ENCODE measurements around the gene RGP1. TPM values are rescaled to one million over a fixed set of nuclear protein-coding genes. Genes with fewer than 3 reads are reported as not detected.

The RGP1 gene
- total RNA-seq, 2 experiments from 2014 or later = 12.7 to 13.4 TPM

DNA sequence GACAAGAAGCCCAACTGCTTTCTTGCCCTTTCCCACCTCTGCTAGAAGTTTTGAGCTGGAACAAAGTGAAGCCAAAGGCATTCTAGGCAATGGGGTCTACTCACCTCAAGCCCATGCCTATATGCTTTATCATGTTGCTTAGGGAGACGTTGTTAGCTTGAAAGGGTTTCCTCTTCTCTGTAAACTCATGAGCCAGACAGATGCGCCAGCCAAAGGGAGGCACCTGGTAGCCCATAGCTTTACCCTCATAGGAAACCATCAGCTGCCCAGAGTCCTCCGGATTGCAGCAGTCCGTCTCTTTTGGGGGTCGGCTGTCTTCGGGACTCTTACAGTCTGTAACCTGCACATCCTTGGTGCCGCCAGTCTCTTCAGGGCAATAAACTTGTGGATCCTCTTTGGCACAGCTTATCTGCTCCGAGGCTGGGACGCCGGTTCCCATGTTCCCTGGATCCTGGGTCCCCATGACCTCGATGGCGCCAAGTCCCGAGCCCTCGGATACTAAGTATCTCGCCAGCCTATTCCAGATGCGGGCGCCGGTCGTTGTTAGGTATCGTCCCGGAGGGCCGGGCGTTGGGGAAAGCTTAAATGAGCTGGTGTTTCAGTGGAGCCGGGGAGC, 737 bp upstream of the RGP1 start:
- peaks cover 17% of the 10 kb centered on the region for H3K36me3 Mint-ChIP-seq
- H3K27ac Mint-ChIP-seq = peak overlapping the region; percentile 59
- H3K9me3 Mint-ChIP-seq = no peaks in the 10 kb centered on the region
- H3K4me3 Mint-ChIP-seq = peak overlapping the region; percentile 86
- DNase-seq = no peak
- H3K4me1 Mint-ChIP-seq = peaks cover 30% of the 10 kb centered on the region
- H3K27me3 Mint-ChIP-seq = no peaks in the 10 kb centered on the region

DNA sequence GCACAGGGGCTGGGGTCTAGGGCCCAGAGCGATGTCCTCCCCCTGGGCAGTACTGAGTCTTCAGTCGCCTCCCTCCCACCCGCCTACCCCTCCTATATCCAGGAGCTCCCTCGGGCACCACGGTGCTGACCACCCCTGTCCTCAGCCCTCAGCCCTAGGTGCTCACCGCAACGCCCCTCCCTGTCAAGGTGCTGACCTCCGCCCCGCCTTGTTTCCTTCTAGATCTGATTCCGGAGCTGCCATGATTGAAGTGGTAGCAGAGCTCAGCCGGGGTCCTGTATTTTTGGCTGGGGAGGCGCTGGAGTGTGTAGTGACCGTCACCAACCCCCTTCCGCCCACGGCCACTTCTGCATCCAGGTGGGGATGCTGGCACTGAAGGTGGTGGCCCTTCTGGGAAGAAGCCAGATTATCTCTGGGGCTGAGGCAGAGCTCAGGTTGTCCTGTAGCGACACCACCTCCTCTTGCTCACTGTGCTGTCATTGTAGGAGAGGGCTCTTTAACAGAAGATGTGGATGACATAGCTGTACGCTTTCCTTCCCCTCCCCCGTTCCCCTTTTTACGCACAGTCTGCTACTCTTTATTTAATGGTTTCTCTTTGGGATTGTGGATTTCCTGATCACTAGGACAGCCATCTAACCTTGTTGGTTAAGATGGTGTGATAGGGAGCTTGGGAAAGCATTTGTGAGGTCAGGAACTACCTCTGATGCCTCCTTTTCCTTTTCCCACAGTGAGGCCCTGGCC, 598 bp downstream of the RGP1 start:
- H3K36me3 Mint-ChIP-seq = peaks cover 17% of the 10 kb centered on the region
- H3K27me3 Mint-ChIP-seq = no peaks in the 10 kb centered on the region
- peak overlapping the region; percentile 87 for H3K27ac Mint-ChIP-seq
- DNase-seq = peak; percentile 52
- peaks cover 30% of the 10 kb centered on the region for H3K4me1 Mint-ChIP-seq
- no peaks in the 10 kb centered on the region for H3K9me3 Mint-ChIP-seq
- H3K4me3 Mint-ChIP-seq = peak overlapping the region; percentile 92

DNA sequence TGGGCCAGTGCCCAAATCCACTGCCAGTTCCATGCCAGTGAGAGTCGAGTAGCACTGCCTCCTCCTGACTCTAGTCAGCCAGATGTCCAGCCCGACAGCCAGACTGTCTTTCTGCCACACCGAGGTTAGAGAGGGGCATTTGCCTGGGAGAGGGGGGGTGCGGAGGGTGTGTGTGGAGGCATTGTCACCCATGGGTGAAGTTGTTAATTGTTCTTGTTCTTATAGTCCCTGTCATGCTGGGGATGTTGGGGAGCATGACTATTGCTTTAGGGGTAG, 1.1 kb downstream of the RGP1 start:
- no peaks in the 10 kb centered on the region for H3K27me3 Mint-ChIP-seq
- H3K9me3 Mint-ChIP-seq = no peaks in the 10 kb centered on the region
- DNase-seq = no peak
- H3K36me3 Mint-ChIP-seq = peaks cover 17% of the 10 kb centered on the region
- H3K27ac Mint-ChIP-seq = peak overlapping the region; percentile 87
- peak overlapping the region; percentile 92 for H3K4me3 Mint-ChIP-seq
- H3K4me1 Mint-ChIP-seq = peaks cover 30% of the 10 kb centered on the region

DNA sequence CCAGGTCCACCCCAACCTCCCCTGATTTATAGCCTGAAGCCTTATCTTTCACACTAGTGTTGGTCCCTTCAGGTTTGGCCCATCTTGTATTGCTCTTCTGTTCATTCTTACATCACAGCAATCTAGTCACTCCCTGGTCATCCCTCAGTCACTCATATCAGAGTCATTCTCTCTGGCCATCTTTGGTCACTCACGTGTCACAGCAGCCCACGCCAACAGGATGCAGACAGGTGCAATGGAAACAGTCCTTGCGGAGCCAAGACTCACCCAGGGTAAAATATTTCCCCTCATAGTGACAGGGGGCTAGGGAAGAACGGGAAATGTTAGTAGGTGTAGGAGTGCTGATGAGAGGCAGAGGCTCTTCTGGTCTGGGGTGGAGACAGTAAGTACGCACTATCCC, 4.4 kb downstream of the RGP1 start:
- Mint-ChIP-seq H3K4me3 (no peak overlapping the region), H3K9me3 (no peaks in the 10 kb centered on the region), H3K36me3 (peaks cover 10% of the 10 kb centered on the region), H3K27ac (no peak overlapping the region), H3K4me1 (peaks cover 21% of the 10 kb centered on the region), H3K27me3 (no peaks in the 10 kb centered on the region)
- no peak for DNase-seq

DNA sequence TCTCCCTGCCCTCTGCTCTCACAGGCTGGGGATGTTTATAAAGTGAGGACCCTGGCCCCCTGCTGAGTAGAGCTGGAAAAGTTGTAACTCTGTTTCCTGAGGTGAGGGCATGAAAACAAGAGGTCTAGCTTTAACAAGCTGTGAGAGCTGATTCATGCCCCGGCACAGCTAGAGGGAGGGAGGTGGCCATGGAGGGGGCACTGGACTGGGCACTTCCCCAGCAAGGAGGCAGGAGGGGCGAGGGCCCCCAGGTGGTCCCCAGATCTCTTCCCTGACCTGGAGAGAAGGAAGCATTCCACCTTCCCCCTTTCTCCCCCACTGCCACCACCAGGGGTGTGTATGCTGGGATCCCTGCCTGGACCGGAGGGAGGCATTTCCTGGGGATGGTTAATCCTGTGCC, 5.2 kb downstream of the RGP1 start, which contains the start of gene MSMP:
MSMP (minus strand) TSS at position 13 of the 400 bp plus-strand sequence. CDS start 147 bp downstream, outside the sequence.
- H3K4me3 Mint-ChIP-seq = no peak within 1 kb of the TSS
- no peaks in the 10 kb centered on the region for H3K27me3 Mint-ChIP-seq
- no peaks in the 10 kb centered on the region for H3K9me3 Mint-ChIP-seq
- peaks cover 15% of the 10 kb centered on the region for H3K36me3 Mint-ChIP-seq
- DNase-seq = no peak
- H3K4me1 Mint-ChIP-seq = peaks cover 29% of the 10 kb centered on the region
- peak within 1 kb of the TSS; percentile 12 for H3K27ac Mint-ChIP-seq

DNA sequence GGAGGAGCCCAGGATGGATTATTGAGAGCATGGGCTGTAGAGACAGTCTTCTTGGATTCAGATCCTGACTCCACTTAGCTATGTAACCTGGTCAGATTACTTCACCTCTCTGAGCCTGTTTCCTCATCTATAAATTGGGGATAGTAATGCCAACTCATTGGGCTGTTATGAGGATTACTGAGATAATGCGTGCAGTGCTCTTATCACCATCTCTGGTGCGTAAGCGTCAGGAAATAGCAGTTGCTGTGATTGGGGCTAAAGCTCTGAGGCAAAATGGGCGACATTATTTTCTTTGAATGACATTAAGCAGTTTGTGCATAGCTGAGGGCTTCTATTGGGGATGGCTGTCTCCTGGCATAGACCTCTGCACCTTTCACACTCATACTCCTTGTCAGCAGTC, 6.0 kb downstream of the RGP1 start:
- Mint-ChIP-seq H3K27ac (no peak overlapping the region), H3K27me3 (no peaks in the 10 kb centered on the region), H3K4me1 (peaks cover 33% of the 10 kb centered on the region), H3K4me3 (no peak overlapping the region), H3K36me3 (peaks cover 20% of the 10 kb centered on the region), H3K9me3 (no peaks in the 10 kb centered on the region)
- no peak for DNase-seq

DNA sequence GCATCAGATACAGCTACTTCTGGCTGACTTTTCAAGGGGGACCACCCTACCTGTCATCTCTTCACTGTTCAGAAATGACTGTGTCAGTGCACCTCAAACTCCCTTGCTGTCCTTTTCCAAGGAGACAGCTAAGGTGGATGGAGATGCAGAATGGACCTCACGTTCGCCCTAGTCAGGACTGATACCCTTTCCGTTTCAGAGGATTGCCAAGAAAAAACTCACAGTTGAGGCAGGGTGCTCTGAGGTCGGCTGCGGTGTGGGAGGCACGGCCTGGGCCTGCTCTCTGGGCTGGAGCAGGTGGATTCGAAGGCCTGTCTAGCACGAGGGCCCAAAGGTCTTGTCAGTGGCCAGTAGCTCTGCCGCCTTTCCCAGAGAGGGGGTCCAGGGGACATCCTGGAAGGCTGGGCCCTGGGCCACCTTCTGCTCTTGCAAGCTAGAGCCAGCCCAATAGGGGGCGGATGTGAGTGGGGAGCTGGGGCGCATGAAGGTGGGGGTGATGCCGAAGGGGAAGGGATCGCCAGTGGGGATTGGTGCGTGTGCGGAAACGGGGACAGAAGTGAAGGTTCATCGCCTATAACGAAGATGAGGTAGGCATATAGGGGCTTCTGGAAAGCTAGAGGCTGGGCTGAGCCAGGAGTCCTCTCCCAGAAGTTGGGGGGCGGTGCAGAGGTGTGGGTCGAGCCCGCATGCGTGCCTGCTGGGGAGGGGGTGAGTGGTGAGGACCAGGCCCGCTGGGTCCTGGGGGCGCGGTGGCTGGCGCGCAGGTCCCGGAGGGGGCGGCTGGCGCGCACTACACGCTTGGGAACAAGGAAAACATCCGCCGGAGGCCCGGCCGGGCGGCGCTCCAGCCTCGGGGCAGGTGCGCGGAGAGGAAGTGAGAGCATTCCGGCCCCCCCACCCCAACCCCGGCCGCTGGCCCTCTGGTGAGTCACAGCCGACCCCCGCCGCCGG, 7.5 kb downstream of the RGP1 start:
- no peaks in the 10 kb centered on the region for H3K27me3 Mint-ChIP-seq
- peak; percentile 84 for DNase-seq
- no peaks in the 10 kb centered on the region for H3K9me3 Mint-ChIP-seq
- peaks cover 21% of the 10 kb centered on the region for H3K36me3 Mint-ChIP-seq
- peak overlapping the region; percentile 96 for H3K27ac Mint-ChIP-seq
- peak overlapping the region; percentile 92 for H3K4me3 Mint-ChIP-seq
- H3K4me1 Mint-ChIP-seq = peaks cover 33% of the 10 kb centered on the region

- peak overlapping the region; percentile 92 for H3K4me3 Mint-ChIP-seq
- H3K36me3 Mint-ChIP-seq = peaks cover 24% of the 10 kb centered on the region
- no peak for DNase-seq
- H3K9me3 Mint-ChIP-seq = no peaks in the 10 kb centered on the region
- peak overlapping the region; percentile 96 for H3K27ac Mint-ChIP-seq
- no peaks in the 10 kb centered on the region for H3K27me3 Mint-ChIP-seq
- peaks cover 40% of the 10 kb centered on the region for H3K4me1 Mint-ChIP-seq
Measured at GRCh38 chr9:35757226-35757891, 8.3 kb downstream of the RGP1 start.

DNA sequence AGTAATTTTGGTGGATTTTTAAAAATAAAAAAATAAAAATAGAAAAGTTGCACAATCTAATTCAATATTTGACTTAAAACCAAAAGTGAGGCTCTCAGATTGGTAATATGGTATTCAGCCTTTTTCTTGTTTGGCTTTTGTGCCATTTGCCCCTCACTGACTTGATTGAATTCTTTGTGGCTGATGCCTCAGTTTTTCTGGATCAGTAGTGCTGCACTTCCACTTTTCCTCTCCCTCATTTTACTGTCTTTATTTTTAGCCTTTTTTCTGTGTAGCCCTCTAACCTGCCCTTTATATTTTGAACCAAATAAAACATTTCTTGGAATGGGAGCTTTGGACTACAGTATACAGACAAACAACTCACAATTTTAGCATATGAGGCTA, 8.8 kb downstream of the RGP1 start:
- Mint-ChIP-seq H3K27me3 (no peaks in the 10 kb centered on the region), H3K4me1 (peaks cover 40% of the 10 kb centered on the region), H3K27ac (peak overlapping the region; percentile 69), H3K36me3 (peaks cover 21% of the 10 kb centered on the region), H3K9me3 (no peaks in the 10 kb centered on the region), H3K4me3 (peak overlapping the region; percentile 92)
- no peak for DNase-seq

DNA sequence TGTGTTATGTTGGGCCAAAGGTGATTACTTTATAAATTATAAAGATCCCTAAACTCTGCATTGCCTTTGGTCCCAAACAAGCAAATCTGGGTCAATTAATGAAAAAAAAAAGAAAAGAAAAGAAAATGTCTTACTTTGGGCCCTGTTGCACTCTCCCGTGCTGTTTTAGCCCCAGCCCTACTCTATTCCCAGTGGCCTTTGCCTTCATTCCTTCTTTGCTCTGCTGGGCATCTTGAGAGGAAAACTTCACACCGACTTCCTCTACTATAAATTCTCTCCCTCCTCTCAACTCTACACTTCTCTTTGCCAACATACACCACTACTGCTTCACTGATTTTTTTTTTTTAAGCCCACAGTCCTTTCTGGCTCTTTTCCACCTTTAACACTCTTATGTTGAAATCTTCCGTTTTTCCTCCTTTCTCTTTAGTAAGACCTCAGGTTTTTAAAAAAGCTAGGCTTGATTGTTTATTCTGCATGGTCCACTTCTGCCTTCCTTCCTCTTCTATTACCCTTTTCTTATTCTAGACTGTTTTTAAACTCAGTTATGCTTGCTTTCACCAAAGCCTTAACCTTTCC, 9.5 kb downstream of the RGP1 start:
- Mint-ChIP-seq H3K36me3 (peaks cover 19% of the 10 kb centered on the region), H3K4me1 (peaks cover 43% of the 10 kb centered on the region), H3K27ac (peak overlapping the region; percentile 7), H3K9me3 (no peaks in the 10 kb centered on the region), H3K27me3 (no peaks in the 10 kb centered on the region), H3K4me3 (peak overlapping the region; percentile 80)
- no peak for DNase-seq

- H3K9me3 Mint-ChIP-seq = no peaks in the 10 kb centered on the region
- peak overlapping the region; percentile 3 for H3K4me3 Mint-ChIP-seq
- peaks cover 43% of the 10 kb centered on the region for H3K4me1 Mint-ChIP-seq
- no peak for DNase-seq
- no peak overlapping the region for H3K27ac Mint-ChIP-seq
- no peaks in the 10 kb centered on the region for H3K27me3 Mint-ChIP-seq
- peaks cover 22% of the 10 kb centered on the region for H3K36me3 Mint-ChIP-seq
Measured at GRCh38 chr9:35759795-35760194, 10.7 kb downstream of the RGP1 start.

- H3K4me1 Mint-ChIP-seq = peaks cover 43% of the 10 kb centered on the region
- H3K36me3 Mint-ChIP-seq = peaks cover 22% of the 10 kb centered on the region
- H3K4me3 Mint-ChIP-seq = no peak overlapping the region
- H3K9me3 Mint-ChIP-seq = no peaks in the 10 kb centered on the region
- H3K27ac Mint-ChIP-seq = no peak overlapping the region
- DNase-seq = no peak
- no peaks in the 10 kb centered on the region for H3K27me3 Mint-ChIP-seq
Measured at GRCh38 chr9:35760651-35761050, 11.6 kb downstream of the RGP1 start.

DNA sequence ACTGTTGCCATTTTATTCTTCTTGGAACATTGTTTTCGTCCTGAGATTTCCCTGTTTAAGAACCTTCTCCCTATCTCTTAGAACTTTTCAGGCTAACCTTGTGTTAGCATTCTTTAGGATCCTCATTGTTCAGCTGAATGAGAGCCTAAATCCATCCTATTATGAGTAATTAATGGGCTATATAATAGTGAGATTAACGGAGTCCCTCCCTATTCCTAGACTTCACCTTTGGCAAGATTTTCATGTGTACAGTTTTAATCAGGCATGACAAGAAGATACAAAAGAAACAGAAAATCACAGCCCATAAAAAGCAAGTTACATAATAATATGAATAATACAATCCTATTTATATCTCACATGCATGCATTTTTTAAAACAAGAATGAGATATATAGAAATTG, 14.1 kb downstream of the RGP1 start:
- H3K4me1 Mint-ChIP-seq = peaks cover 40% of the 10 kb centered on the region
- peaks cover 18% of the 10 kb centered on the region for H3K36me3 Mint-ChIP-seq
- no peak overlapping the region for H3K4me3 Mint-ChIP-seq
- no peaks in the 10 kb centered on the region for H3K9me3 Mint-ChIP-seq
- H3K27me3 Mint-ChIP-seq = no peaks in the 10 kb centered on the region
- no peak overlapping the region for H3K27ac Mint-ChIP-seq
- DNase-seq = no peak

DNA sequence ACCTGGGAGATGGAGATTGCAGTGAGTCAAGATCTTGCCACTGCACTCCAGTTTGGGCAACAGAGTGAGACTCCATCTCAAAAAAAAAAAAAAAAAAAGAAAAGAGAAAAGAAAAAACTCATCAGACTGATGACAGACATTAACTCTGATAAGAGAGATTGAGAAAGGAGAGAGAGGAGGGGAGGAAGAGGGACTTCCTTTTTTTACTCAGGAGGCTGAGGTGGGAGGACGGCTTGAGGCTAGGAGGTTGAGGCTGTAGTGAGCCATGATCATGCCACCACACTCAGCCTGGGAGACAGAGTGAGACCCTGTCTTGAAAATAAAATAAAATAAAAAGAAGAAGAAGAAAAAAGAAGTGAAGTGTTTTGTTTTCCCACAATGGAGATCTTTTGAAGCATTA, 14.7 kb downstream of the RGP1 start:
- peaks cover 34% of the 10 kb centered on the region for H3K4me1 Mint-ChIP-seq
- H3K27ac Mint-ChIP-seq = no peak overlapping the region
- no peak for DNase-seq
- H3K9me3 Mint-ChIP-seq = no peaks in the 10 kb centered on the region
- H3K27me3 Mint-ChIP-seq = no peaks in the 10 kb centered on the region
- H3K36me3 Mint-ChIP-seq = peaks cover 15% of the 10 kb centered on the region
- H3K4me3 Mint-ChIP-seq = no peak overlapping the region
